ENCODE measurements around the gene PACS2. TPM values are rescaled to one million over a fixed set of nuclear protein-coding genes. Genes with fewer than 3 reads are reported as not detected.

Gene PACS2
- total RNA-seq, 4 donors from 2014 or later = 37.1 to 116 (median 52.2) TPM

DNA sequence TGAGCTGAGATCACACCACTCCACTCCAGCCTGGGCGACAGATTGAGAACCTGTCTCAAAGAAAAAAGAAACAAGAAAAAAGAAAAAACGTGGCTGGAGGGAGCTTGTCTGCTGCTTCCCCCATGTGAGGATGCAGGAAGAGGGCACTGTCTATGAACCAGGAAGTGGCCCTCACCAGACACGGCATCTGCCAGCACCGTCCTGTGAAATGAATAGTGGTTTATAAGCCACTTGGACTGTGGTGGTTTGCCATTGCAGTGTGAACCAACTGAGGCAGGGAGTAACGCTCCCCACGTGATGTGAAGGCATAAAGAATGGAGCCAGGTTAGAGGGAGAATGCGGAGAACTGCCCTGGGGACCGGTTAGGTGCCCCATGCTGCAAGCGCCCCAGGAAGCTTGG, 9.2 kb upstream of the PACS2 start:
- Histone ChIP-seq H3K27me3 (no peaks in the 10 kb centered on the region), H3K4me1 (no peaks in the 10 kb centered on the region), H3K36me3 (no peaks in the 10 kb centered on the region), H3K27ac (no peak overlapping the region), H3K9me3 (no peaks in the 10 kb centered on the region), H3K4me3 (no peak overlapping the region)
- no peak for TF ChIP-seq POLR2A (IDR thresholded peaks at IDR 0.05)
- TF ChIP-seq, protein P1, sequence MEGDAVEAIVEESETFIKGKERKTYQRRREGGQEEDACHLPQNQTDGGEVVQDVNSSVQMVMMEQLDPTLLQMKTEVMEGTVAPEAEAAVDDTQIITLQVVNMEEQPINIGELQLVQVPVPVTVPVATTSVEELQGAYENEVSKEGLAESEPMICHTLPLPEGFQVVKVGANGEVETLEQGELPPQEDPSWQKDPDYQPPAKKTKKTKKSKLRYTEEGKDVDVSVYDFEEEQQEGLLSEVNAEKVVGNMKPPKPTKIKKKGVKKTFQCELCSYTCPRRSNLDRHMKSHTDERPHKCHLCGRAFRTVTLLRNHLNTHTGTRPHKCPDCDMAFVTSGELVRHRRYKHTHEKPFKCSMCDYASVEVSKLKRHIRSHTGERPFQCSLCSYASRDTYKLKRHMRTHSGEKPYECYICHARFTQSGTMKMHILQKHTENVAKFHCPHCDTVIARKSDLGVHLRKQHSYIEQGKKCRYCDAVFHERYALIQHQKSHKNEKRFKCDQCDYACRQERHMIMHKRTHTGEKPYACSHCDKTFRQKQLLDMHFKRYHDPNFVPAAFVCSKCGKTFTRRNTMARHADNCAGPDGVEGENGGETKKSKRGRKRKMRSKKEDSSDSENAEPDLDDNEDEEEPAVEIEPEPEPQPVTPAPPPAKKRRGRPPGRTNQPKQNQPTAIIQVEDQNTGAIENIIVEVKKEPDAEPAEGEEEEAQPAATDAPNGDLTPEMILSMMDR (IDR thresholded peaks at IDR 0.05) = no peak
- intact Hi-C loops (cut with DNase I; ENCODE audit: low total_unique reads) = no loop called here
- DNase-seq = no peak

DNA sequence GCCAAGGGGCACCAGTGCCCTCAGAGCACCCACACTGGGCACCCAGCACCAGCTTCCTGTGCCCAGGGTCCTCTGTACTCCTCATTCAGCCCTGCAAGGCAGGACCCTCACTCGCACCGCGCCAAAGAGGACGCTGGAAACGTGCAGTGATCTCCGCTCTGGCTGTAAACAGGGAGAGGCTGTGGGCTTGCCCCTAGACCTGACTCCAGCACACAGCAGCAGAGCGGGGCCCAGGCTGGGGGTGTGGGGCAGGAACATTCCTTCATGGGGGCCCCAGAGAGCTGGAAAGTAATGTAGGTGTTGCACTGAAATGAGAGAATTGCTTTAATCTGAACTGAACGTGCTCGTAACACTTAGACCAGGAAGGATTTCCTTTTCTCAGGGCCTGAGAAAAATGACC, 8.8 kb upstream of the PACS2 start:
- intact Hi-C loops (cut with DNase I; ENCODE audit: low total_unique reads) = no loop called here
- no peak for DNase-seq
- no peak overlapping the region for H3K27ac ChIP-seq
- no peaks in the 10 kb centered on the region for H3K27me3 ChIP-seq
- H3K36me3 ChIP-seq = no peaks in the 10 kb centered on the region
- H3K4me3 ChIP-seq = no peak overlapping the region
- no peaks in the 10 kb centered on the region for H3K9me3 ChIP-seq
- no peaks in the 10 kb centered on the region for H3K4me1 ChIP-seq
- TF ChIP-seq, protein P1 (IDR thresholded peaks at IDR 0.05) = no peak
- no peak for TF ChIP-seq POLR2A (IDR thresholded peaks at IDR 0.05)

DNA sequence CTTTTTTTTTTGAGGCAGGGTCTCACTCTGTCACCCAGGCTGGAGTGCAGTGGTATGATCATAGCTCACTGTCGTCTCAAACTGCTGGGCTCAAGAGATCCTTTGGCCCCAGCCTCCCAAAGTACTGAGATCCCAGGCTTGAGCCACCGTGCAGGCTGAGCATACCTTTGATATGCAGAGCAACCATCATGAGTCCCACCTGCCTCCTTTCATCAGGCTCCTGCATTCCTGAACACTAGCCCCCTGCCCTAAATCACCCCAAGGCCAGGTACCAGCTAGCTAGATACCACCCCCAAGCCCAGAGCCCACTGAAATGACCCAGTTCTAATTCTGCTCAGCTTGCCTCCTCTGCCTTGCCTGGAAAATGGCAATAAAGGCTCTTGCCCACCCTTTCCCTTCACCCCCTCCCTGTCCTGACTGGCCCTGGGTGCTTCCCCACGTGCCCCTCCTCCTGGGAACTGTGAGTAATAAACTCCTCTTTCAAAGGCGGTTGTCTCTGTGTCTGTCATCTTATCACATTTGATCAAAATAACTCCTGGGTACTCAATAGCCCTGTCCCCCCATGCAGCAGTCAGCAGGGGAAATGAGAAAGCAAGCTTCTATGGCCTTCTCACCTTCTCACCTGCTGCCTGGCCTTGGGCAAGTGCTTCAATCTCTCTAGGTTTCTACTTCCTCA, 7.4 kb upstream of the PACS2 start:
- TF ChIP-seq POLR2A (IDR thresholded peaks at IDR 0.05) = no peak
- TF ChIP-seq, protein P1 (IDR thresholded peaks at IDR 0.05) = no peak
- no peaks in the 10 kb centered on the region for H3K4me1 ChIP-seq
- H3K4me3 ChIP-seq = no peak overlapping the region
- DNase-seq = no peak
- no peaks in the 10 kb centered on the region for H3K9me3 ChIP-seq
- intact Hi-C loops (cut with DNase I; ENCODE audit: low total_unique reads) = no loop called here
- H3K27me3 ChIP-seq = no peaks in the 10 kb centered on the region
- no peaks in the 10 kb centered on the region for H3K36me3 ChIP-seq
- no peak overlapping the region for H3K27ac ChIP-seq

DNA sequence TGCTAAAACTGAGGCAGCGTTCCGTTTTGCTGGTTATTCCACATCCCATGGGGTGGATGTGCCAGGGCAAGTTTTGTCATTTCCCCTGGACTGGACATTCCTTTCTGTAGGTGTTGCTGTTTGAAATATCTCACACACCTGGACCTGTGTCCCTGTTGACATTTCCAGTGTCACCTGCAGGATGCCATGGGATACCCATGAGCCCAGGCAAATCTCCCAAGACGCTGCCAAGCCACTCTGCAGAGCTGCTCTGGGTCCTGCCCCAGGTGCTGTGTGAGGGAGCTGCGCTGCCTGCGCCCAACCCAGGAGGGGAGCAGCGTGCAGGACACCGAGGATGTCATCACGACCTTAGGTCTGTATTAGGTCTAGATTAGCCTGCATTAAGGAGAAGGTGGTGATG, 5.2 kb upstream of the PACS2 start:
- no peaks in the 10 kb centered on the region for H3K36me3 ChIP-seq
- intact Hi-C loops (cut with DNase I; ENCODE audit: low total_unique reads) = no loop called here
- DNase-seq = no peak
- H3K4me1 ChIP-seq = peaks cover 0 to 6% of the 10 kb centered on the region in 2 donors
- H3K27ac ChIP-seq = no peak overlapping the region
- no peaks in the 10 kb centered on the region for H3K27me3 ChIP-seq
- H3K4me3 ChIP-seq = no peak overlapping the region
- TF ChIP-seq POLR2A (IDR thresholded peaks at IDR 0.05) = no peak
- TF ChIP-seq, protein P1 (IDR thresholded peaks at IDR 0.05) = no peak
- H3K9me3 ChIP-seq = no peaks in the 10 kb centered on the region

DNA sequence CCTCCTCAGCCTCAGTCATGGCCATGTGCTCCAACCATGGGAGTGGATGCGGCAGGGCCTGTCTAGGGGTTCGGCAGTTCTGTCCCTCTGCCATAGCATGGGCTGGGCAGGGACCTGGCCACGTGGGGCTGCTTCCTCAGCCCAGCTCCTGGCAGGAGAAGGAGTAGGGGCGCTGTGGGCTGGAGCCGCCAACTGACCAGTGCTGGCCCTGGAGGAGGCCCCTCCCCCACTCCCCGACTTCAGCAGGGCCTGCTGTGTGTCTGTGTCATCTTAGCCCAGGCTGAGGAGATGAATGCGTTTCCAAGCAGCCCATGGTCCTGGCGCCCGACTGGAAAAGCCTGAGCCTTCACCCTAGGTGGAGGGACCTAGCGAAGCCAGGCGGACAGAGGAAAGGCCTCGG, 2.7 kb upstream of the PACS2 start:
- H3K27ac ChIP-seq = no peak overlapping the region
- no peaks in the 10 kb centered on the region for H3K27me3 ChIP-seq
- DNase-seq = no peak
- H3K9me3 ChIP-seq = no peaks in the 10 kb centered on the region
- H3K36me3 ChIP-seq = no peaks in the 10 kb centered on the region
- H3K4me1 ChIP-seq = peaks cover 0 to 16% of the 10 kb centered on the region in 2 donors
- intact Hi-C loops (cut with DNase I; ENCODE audit: low total_unique reads) = no loop called here
- TF ChIP-seq, protein P1 (IDR thresholded peaks at IDR 0.05) = no peak
- no peak for TF ChIP-seq POLR2A (IDR thresholded peaks at IDR 0.05)
- no peak overlapping the region for H3K4me3 ChIP-seq
